Keratinocyte (primary cell): ENCODE data around the gene NAP1L1. TPM values are rescaled to one million over a fixed set of nuclear protein-coding genes. Genes with fewer than 3 reads are reported as not detected.

ENCODE experiments used
- DNase-seq: peaks from one replicate; pipeline ENCODE4 v3.0.0-alpha.2; 2011; ENCODE audit warnings: low read depth, missing footprints, low spot score
- FAIRE-seq: peaks from 2 replicates; lab custom pipeline; 2011; peaks lifted over from hg19 to GRCh38; lab: Jason Lieb, UNC
- H2AFZ ChIP-seq: 2 replicates; pipeline ENCODE4 v1.6.0; 2012; ENCODE audit warnings: low read length, control low read depth, inconsistent platforms; ENCODE audit not compliant: control insufficient read depth
- H3K27ac ChIP-seq: 2 replicates; pipeline ENCODE4 v1.5.1; 2011; ENCODE audit warnings: low read length; ENCODE audit not compliant: control insufficient read depth, insufficient read depth
- H3K27me3 ChIP-seq: 3 replicates; pipeline ENCODE4 v1.6.0; 2011; ENCODE audit warnings: low read length; ENCODE audit not compliant: control insufficient read depth, insufficient read depth; ENCODE audit errors: extremely low read depth
- H3K36me3 ChIP-seq, 2 experiments: 2 replicates in 1 of 2; 3 replicates in 1 of 2; pipeline ENCODE4 v1.5.1; 2011; ENCODE audit warnings: low read length in 2 of 2, mild to moderate bottlenecking in 1 of 2; ENCODE audit not compliant: control insufficient read depth in 2 of 2, insufficient read depth in 2 of 2; ENCODE audit errors: extremely low read depth in 1 of 2
- H3K4me1 ChIP-seq: 3 replicates; pipeline ENCODE4 v1.5.1; 2011; ENCODE audit warnings: low read length; ENCODE audit not compliant: control insufficient read depth, insufficient read depth; ENCODE audit errors: extremely low read depth
- H3K4me2 ChIP-seq: 3 replicates; pipeline ENCODE4 v1.6.0; 2011; ENCODE audit warnings: low read depth, low read length; ENCODE audit not compliant: control insufficient read depth, insufficient read depth; ENCODE audit errors: extremely low read depth
- H3K4me3 ChIP-seq, 3 experiments: fragments of 200-600 bp in 1 of 3; sonication (generic) in 1 of 3; 2 replicates in 2 of 3; 3 replicates in 1 of 3; pipeline ENCODE4 v1.5.1; 2011 to 2016; ENCODE audit warnings: low read length in 3 of 3, mild to moderate bottlenecking in 3 of 3, control low read depth in 2 of 3, inconsistent platforms in 1 of 3, low read depth in 1 of 3, mixed read lengths in 1 of 3, mixed run types in 1 of 3, moderate library complexity in 1 of 3; ENCODE audit not compliant: control insufficient read depth in 2 of 3, insufficient read depth in 2 of 3; ENCODE audit errors: extremely low read depth in 1 of 3
- H3K79me2 ChIP-seq: 2 replicates; pipeline ENCODE4 v1.6.0; 2012; ENCODE audit warnings: low read length; ENCODE audit not compliant: control insufficient read depth, insufficient read depth
- H3K9ac ChIP-seq: 3 replicates; pipeline ENCODE4 v1.6.0; 2011; ENCODE audit warnings: low read length; ENCODE audit not compliant: control insufficient read depth, insufficient read depth; ENCODE audit errors: extremely low read depth
- H3K9me1 ChIP-seq: 3 replicates; pipeline ENCODE4 v1.6.0; 2011; ENCODE audit warnings: low read length; ENCODE audit not compliant: control insufficient read depth, insufficient read depth; ENCODE audit errors: extremely low read depth
- H3K9me3 ChIP-seq: 2 replicates; pipeline ENCODE4 v1.5.1; 2012; ENCODE audit warnings: low read depth, low read length; ENCODE audit not compliant: control insufficient read depth
- H4K20me1 ChIP-seq: 3 replicates; pipeline ENCODE4 v1.6.0; 2011; ENCODE audit warnings: low read length; ENCODE audit not compliant: control insufficient read depth, insufficient read depth; ENCODE audit errors: extremely low read depth
- CTCF ChIP-seq, 3 experiments: IDR thresholded peaks in 1 of 3; conservative IDR thresholded peaks in 1 of 3; optimal IDR thresholded peaks in 1 of 3; 2 replicates in 2 of 3; 3 replicates in 1 of 3; pipeline versions ENCODE3 to v1.5.1; 2011; ENCODE audit warnings: low read length in 3 of 3, mild to moderate bottlenecking in 3 of 3, moderate library complexity in 2 of 3, control low read depth in 1 of 3, inconsistent platforms in 1 of 3; ENCODE audit not compliant: insufficient read depth in 2 of 3; ENCODE audit errors: extremely low read depth in 1 of 3
- EZH2 ChIP-seq: IDR thresholded peaks from one replicate; pipeline ENCODE4 v1.6.1; 2012; ENCODE audit warnings: inconsistent platforms, mild to moderate bottlenecking, low read length, moderate library complexity
- dilution Hi-C: fragments of 300-500 bp; cut with MboI; formaldehyde crosslinking; loops from one replicate; pipeline ENCODE4 v1.7.0; 2020; ENCODE audit warnings: low sequenced_read_pairs; ENCODE audit not compliant: extremely low pct_ligation_motif_present
- polyA plus RNA-seq, 5 experiments: library from polyadenylated mRNA; depleted of rRNA in 3 of 5; stranded (reverse) in 3 of 5; stranded (forward) in 1 of 5; unstranded in 1 of 5; fragments of >200 nt; gene quantifications; 1 replicate in 1 of 5; 2 replicates in 3 of 5; 3 replicates in 1 of 5; pipeline versions ENCODE4 v1.2.1 to v1.2.3, GENCODE V29; 2011 to 2012; ENCODE audit warnings: missing spikeins in 2 of 5, low read depth in 1 of 5, low replicate concordance in 1 of 5

Gene NAP1L1
- polyA plus RNA-seq, 1 donor (not counting 4 experiments of a cell fraction or from before 2014, with no cell fraction given), result 384 TPM

DNA sequence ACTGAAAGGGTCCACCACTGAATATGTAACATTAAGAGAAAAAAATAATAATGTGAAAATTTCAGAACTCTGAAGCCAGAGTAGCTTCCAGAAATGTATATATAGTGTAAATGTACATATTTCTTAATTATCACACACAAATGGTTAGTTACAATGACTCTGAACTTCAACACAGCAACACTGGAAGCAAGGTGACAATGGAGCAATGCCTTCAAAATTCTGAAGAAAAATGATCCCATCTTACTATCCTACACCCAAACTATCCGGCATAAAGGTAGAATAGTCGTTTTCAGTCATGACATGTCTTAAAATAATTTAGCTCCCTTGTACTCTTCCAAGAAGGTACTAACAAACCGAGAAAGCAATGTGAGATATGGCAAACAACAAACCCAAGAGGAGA lies 11.9 kb downstream of the NAP1L1 start:
- dilution Hi-C loops, result no loop called here
- TF ChIP-seq CTCF (optimal IDR thresholded peaks at IDR 0.05 in 1 of 3, IDR thresholded peaks at IDR 0.05 in 1 of 3, conservative IDR thresholded peaks at IDR 0.05 in 1 of 3; ENCODE audit: extremely low read depth in 1 of 3, insufficient read depth in 2 of 3, low read length in 3 of 3) (no peak), EZH2 (no peak)
- no peak for FAIRE-seq
- Histone ChIP-seq H2AFZ (no peak overlapping the region), H3K27ac (no peak overlapping the region), H3K27me3 (no peaks in the 10 kb centered on the region), H3K9me1 (no peaks in the 10 kb centered on the region), H3K4me2 (no peak overlapping the region), H3K4me1 (peaks cover 7% of the 10 kb centered on the region), H3K9me3 (no peaks in the 10 kb centered on the region), H3K9ac (no peak overlapping the region), H3K79me2 (peaks cover 98% of the 10 kb centered on the region), H3K4me3 (no peak overlapping the region), H3K36me3 (peaks cover 7 to 17% of the 10 kb centered on the region in 2 experiments), H4K20me1 (peaks cover 2% of the 10 kb centered on the region)
- no peak for DNase-seq

DNA sequence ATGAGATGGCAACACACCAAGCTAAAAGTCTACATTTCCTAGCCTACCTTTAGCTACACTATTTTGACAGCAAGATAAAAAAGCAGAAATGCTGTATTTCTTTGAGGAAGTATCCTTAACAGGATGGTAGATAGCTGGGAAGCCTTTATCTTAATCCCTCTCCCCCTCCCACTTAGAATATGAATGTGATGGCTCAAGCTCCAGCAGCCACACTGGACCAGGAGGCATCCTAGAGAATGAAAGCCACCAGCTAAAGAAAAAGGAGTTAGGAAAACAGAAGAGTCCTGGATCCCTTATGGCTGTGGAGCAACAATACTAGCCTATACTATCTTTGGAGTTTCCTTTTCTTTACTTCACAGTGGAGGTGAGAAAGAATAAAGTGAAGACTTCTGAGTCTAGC lies 15.1 kb downstream of the NAP1L1 start:
- Histone ChIP-seq H3K9me3 (peaks cover 2% of the 10 kb centered on the region), H3K4me3 (no peak overlapping the region), H3K4me1 (no peaks in the 10 kb centered on the region), H3K27ac (no peak overlapping the region), H3K27me3 (no peaks in the 10 kb centered on the region), H4K20me1 (peaks cover 2% of the 10 kb centered on the region), H3K9me1 (no peaks in the 10 kb centered on the region), H3K9ac (no peak overlapping the region), H3K36me3 (peaks cover 9 to 31% of the 10 kb centered on the region in 2 experiments), H2AFZ (no peak overlapping the region), H3K79me2 (peaks cover 98% of the 10 kb centered on the region), H3K4me2 (no peak overlapping the region)
- FAIRE-seq (no peak), DNase-seq (no peak)
- TF ChIP-seq EZH2, result no peak
- no peak for TF ChIP-seq CTCF (optimal IDR thresholded peaks at IDR 0.05 in 1 of 3, IDR thresholded peaks at IDR 0.05 in 1 of 3, conservative IDR thresholded peaks at IDR 0.05 in 1 of 3; ENCODE audit: extremely low read depth in 1 of 3, insufficient read depth in 2 of 3, low read length in 3 of 3)
- dilution Hi-C loops, result no loop called here
